Measurements from ENCODE around the gene FBXW9. TPM values are rescaled to one million over a fixed set of nuclear protein-coding genes. Genes with fewer than 3 reads are reported as not detected.

FBXW9 gene
- total and polyA plus RNA-seq, 2 of the 13 experiments (the other 11 are each of a cell fraction or from before 2014, with no cell fraction given), result 5.7 to 6.1 TPM

GRCh38 chr19:12689012-12689411, 7.4 kb downstream of the FBXW9 start (continued):
- TF ChIP-seq DDIT3 (CRISPR knock-in tag; IDR thresholded peaks at IDR 0.05), result no peak

- Histone ChIP-seq H3K4me1 (ENCODE audit: insufficient read depth, low read length) (no peaks in the 10 kb centered on the region), H3K9me3 (ENCODE audit: low read length) (no peaks in the 10 kb centered on the region), H3K27me3 (ENCODE audit: control insufficient read depth in 1 of 2, insufficient read depth in 2 of 2, low read length in 2 of 2) (no peaks in the 10 kb centered on the region), H3K27ac (ENCODE audit: extremely low read length, insufficient read depth, low read length) (no peak within 1 kb of the TSS), H3K4me2 (ENCODE audit: low read depth, low read length) (no peak within 1 kb of the TSS), H3K9ac (ENCODE audit: insufficient read depth, low read depth, low read length) (no peak within 1 kb of the TSS), H3K36me3 (replicated peaks in 1 of 2; ENCODE audit: control insufficient read depth in 1 of 2, insufficient read depth in 2 of 2, low read length in 2 of 2) (no peaks in the 10 kb centered on the region; a peak in 1 of 5 replicates), H4K20me1 (ENCODE audit: insufficient read depth, low read length) (no peaks in the 10 kb centered on the region), H2AFZ (ENCODE audit: low read length) (no peak within 1 kb of the TSS), H3K79me2 (ENCODE audit: insufficient read depth, low read length) (no peaks in the 10 kb centered on the region), H3K4me3 (replicated peaks in 1 of 3; ENCODE audit: insufficient read depth in 1 of 3, low read depth in 2 of 3, low read length in 3 of 3) (no peak within 1 kb of the TSS)
- intact Hi-C loops (cut with micrococcal nuclease; ENCODE audit: unreplicated experiment) (no loop called here), in situ Hi-C loops (cut with HindIII; ENCODE audit: extremely low pct_ligation_motif_present, low pct_unique_long_range_greater_than_20kb) (no loop called here)
- TF ChIP-seq, protein P1, sequence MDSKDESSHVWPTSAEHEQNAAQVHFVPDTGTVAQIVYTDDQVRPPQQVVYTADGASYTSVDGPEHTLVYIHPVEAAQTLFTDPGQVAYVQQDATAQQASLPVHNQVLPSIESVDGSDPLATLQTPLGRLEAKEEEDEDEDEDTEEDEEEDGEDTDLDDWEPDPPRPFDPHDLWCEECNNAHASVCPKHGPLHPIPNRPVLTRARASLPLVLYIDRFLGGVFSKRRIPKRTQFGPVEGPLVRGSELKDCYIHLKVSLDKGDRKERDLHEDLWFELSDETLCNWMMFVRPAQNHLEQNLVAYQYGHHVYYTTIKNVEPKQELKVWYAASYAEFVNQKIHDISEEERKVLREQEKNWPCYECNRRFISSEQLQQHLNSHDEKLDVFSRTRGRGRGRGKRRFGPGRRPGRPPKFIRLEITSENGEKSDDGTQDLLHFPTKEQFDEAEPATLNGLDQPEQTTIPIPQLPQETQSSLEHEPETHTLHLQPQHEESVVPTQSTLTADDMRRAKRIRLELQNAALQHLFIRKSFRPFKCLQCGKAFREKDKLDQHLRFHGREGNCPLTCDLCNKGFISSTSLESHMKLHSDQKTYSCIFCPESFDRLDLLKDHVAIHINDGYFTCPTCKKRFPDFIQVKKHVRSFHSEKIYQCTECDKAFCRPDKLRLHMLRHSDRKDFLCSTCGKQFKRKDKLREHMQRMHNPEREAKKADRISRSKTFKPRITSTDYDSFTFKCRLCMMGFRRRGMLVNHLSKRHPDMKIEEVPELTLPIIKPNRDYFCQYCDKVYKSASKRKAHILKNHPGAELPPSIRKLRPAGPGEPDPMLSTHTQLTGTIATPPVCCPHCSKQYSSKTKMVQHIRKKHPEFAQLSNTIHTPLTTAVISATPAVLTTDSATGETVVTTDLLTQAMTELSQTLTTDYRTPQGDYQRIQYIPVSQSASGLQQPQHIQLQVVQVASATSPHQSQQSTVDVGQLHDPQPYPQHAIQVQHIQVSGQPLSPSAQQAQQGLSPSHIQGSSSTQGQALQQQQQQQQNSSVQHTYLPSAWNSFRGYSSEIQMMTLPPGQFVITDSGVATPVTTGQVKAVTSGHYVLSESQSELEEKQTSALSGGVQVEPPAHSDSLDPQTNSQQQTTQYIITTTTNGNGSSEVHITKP (CRISPR knock-in tag; IDR thresholded peaks at IDR 0.05; ENCODE audit: low read depth), result no peak
- no peak for TF ChIP-seq RNF2 (conservative IDR thresholded peaks at IDR 0.05; ENCODE audit: low read depth)
- peak; percentile 60 for TF ChIP-seq AGO2 (optimal IDR thresholded peaks at IDR 0.05; ENCODE audit: low read depth, low read length)
- TF ChIP-seq THYN1 (CRISPR knock-in tag; IDR thresholded peaks at IDR 0.05; ENCODE audit: borderline replicate concordance, low read depth), result no peak
- DNase-seq (ENCODE audit: low spot score) (no peak), FAIRE-seq (no peak), ATAC-seq (no peak; the same call in 1 of the 3 replicates)
- WGBS (ENCODE audit: low lambda C conversion rate), result 90% methylated on average over 4 of the region's 9 CpGs
- CTCF ChIA-PET (ENCODE audit: low intra/inter-chr PET ratio, low total read pairs), result no interaction called here
- BruUV-seq (replicated peaks), result no TSS peak
- POLR2A ChIA-PET, result no interaction called here
These were observed 8.8 kb downstream of the FBXW9 start, which contains the start of gene GNG14 for GRCh38 chr19:12687496-12688196. Gene GNG14 (plus strand): TSS chr19:12687998. CDS start chr19:12688049, 51 bp downstream.
